GM04503 (cell line): Measurements from ENCODE around the gene TICAM1.
"Not testable (repeated sequence)": the region's sequence is repeated elsewhere in the genome, so short reads cannot be mapped to it uniquely, and the experiment has no call there.

Experiments used
- DNase-seq: peaks from one replicate; pipeline ENCODE4 v3.0.0-alpha.2; 2012; ENCODE audit warnings: low read depth

The TICAM1 gene

GRCh38 chr19:4831304-4831978, at the start of gene TICAM1:
Gene TICAM1 (minus strand): TSS chr19:4831712. CDS start chr19:4818377, 13,335 bp downstream.
- DNase-seq: no peak

GRCh38 chr19:4879041-4879440, 47.5 kb upstream of the TICAM1 start:
- DNase-seq: no peak

- DNase-seq: no peak
Measured at GRCh38 chr19:4878491-4878968, 47.0 kb upstream of the TICAM1 start.

GRCh38 chr19:4877753-4878490, 46.4 kb upstream of the TICAM1 start:
- DNase-seq: no peak

- no peak for DNase-seq
Measured at GRCh38 chr19:4873930-4874329, 42.4 kb upstream of the TICAM1 start.

GRCh38 chr19:4871711-4872110, 40.2 kb upstream of the TICAM1 start:
- no peak for DNase-seq

- DNase-seq: peak; percentile 82
Measured at GRCh38 chr19:4870025-4870700, 38.7 kb upstream of the TICAM1 start.

GRCh38 chr19:4868286-4868834, 36.8 kb upstream of the TICAM1 start:
- DNase-seq: no peak

- peak; percentile 61 for DNase-seq
Measured at GRCh38 chr19:4867534-4868285, 36.2 kb upstream of the TICAM1 start, which contains the start of gene PLIN3. Gene PLIN3 (minus strand): TSS chr19:4867667. CDS start chr19:4861394, 6,273 bp downstream.

- DNase-seq: no peak
Measured at GRCh38 chr19:4866595-4867424, 35.3 kb upstream of the TICAM1 start.

- DNase-seq: no peak
Measured at GRCh38 chr19:4861147-4861546, 29.6 kb upstream of the TICAM1 start.

- DNase-seq: no peak
Measured at GRCh38 chr19:4859697-4860096, 28.2 kb upstream of the TICAM1 start.

GRCh38 chr19:4856468-4856867, 25.0 kb upstream of the TICAM1 start:
- not testable (repeated sequence) for DNase-seq

GRCh38 chr19:4853506-4853905, 22.0 kb upstream of the TICAM1 start:
- DNase-seq: not testable (repeated sequence)

- no peak for DNase-seq
Measured at GRCh38 chr19:4852484-4852883, 21.0 kb upstream of the TICAM1 start.

- no peak for DNase-seq
Measured at GRCh38 chr19:4851551-4852290, 20.2 kb upstream of the TICAM1 start.

- no peak for DNase-seq
Measured at GRCh38 chr19:4849019-4849418, 17.5 kb upstream of the TICAM1 start.

GRCh38 chr19:4847190-4847973, 15.9 kb upstream of the TICAM1 start:
- DNase-seq: no peak

- not testable (repeated sequence) for DNase-seq
Measured at GRCh38 chr19:4845975-4846374, 14.5 kb upstream of the TICAM1 start.
